Activated CD4-positive, alpha-beta T cell treated with anti-CD3 and anti-CD28 coated beads for 1 hour (primary cell): ENCODE results near the gene GUK1.

Source experiments
- DNase-seq: peaks from one replicate; pipeline ENCODE4 v3.0.0-alpha.2; 2020

The GUK1 gene

GRCh38 chr1:228150461-228151179 lies 10.5 kb downstream of the GUK1 start:
- no peak for DNase-seq

DNA sequence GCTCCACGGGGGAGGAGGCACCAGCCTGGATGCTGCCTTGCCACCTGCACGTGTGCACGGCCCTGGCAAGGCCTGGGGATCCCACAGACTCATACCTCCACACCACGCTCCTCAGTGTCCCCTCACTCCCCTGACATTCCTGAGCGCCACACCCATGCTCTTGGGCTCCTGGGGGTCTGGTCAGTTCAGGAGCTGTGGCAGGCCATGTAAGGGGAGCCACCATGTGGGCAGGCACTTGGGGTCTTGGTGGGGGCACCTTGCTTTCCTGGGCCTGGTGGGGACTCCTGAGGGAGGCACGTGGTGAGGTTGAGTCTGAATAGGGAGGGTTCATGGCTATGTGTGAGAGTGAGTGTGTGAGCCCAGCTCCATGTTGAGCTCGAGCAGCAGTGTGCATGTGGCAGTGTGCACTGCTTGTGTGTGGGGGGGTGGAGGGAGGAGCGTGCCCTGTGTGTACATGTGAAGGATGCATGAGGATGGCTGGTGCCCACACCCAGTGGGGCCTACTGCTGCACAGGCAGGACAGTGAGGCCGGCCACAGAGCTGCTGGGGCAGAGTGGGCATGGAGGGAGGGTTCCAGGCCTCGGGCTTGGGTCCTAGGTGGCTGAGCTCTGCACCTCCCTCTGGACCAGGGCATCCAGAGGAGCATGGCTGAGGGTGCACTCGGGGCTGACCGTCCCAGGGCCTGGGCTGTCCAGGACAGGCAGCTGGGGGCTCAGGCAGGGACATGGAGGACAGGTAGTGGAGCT lies 11.3 kb downstream of the GUK1 start:
- DNase-seq = no peak

GRCh38 chr1:228152097-228152917 lies 12.2 kb downstream of the GUK1 start:
- DNase-seq = no peak

- no peak for DNase-seq
Observed at GRCh38 chr1:228152918-228153258, 12.8 kb downstream of the GUK1 start.

GRCh38 chr1:228154021-228154669 lies 14.1 kb downstream of the GUK1 start:
- no peak for DNase-seq

GRCh38 chr1:228154670-228155571 lies 14.8 kb downstream of the GUK1 start:
- DNase-seq = no peak

DNA sequence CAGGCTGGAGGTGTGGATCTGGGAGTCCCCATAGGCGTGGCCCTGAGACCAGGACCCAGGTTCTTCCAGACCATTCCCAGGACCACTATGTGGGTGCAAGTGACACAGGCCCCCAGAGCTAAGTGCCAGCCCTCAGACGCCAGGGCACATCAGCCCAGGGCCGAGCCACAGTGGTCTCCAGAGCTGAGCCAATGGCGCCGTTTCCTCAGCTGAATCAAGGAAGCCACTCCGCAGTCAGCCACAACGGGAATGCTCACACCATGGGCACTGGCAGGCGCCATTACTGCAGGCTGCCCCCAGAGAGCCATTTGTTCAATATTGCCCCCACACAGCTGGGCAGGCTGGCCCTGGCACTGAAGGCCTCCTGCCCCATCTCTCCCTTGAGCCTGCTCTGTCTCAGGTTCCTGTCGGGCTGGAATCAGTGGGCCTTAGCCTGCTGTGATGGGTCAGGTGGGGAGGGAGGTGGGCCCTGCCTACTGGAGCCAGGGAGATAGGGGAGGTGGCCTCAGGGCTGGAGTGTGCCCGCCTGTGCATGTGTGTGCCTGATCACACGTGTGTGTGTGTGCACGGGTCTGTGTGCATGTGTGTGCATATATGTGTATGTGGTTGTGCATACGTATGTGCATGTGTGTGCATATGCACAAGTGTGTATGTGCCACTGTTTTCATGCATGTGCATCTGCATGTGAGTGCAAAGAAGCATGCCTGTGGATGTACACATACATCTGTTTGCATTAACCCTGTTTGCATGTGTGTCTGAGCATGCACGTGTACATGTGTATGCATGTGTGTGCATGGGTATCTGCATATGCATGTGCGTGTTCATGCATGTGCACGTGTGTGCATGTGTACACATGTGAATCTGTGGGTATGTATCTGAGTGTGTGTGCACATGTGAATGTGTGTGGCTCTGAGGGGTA lies 15.8 kb downstream of the GUK1 start:
- no peak for DNase-seq

DNA sequence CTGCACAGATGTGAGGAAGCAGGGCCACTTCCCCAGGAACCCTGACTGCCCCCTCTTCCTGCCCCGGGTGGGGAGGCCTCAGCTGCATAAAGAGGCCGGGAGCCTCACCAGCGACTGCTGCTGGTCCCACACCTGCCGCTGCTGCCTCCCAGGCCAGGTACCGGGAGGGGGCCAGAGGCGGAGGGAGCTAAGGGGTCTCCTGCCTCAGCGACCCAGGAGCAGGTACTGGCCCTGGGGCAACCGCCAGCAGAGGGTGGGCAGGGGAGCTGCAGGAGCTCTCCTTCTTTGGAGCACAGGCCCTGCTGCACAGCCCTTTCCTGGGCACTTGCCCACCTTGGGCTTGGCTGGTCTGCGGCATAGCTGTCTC lies 16.4 kb downstream of the GUK1 start:
- no peak for DNase-seq

DNA sequence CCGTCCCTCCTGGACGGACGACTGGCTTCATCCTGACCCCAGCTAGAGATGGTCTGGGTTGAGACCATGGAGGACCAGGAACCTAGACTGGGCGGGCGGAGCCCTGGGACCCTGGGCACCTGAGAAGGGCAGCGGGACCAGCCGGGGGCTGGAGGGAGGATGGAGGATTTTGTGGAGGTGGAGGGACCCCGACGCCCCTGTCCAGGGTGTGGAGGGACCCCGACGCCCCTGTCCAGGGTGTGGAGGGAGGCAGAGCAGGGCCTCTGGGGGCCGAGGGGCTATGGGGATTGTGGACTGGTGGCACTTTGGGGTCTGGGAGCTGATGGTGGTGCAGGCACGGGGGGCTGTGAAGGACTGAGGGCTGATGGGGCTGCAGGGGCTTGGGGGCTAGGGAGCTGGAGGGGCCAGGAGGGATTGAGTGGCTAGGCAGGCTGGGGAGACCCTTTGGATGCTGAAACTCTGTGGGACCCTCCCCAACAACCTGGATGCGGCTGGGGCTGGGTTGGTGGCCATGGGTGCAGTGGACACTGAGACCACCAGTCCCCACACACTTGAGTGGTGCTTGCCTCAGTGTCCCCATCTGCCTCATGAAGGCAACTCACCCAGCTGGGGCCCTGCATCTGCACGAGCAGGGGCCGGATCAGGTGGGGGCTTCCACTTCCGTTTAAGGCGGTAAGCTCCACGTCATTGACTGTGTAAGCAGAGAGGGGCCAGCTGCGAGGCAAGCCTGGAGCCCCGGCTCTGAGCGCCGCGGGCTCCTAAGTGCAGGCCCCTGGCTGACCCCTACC lies 17.1 kb downstream of the GUK1 start:
- no peak for DNase-seq

DNA sequence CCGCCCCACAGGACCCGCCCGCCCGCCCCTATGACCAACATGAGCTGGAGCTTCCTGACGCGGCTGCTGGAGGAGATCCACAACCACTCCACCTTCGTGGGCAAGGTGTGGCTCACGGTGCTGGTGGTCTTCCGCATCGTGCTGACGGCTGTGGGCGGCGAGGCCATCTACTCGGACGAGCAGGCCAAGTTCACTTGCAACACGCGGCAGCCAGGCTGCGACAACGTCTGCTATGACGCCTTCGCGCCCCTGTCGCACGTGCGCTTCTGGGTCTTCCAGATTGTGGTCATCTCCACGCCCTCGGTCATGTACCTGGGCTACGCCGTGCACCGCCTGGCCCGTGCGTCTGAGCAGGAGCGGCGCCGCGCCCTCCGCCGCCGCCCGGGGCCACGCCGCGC lies 17.6 kb downstream of the GUK1 start:
- DNase-seq = no peak

DNA sequence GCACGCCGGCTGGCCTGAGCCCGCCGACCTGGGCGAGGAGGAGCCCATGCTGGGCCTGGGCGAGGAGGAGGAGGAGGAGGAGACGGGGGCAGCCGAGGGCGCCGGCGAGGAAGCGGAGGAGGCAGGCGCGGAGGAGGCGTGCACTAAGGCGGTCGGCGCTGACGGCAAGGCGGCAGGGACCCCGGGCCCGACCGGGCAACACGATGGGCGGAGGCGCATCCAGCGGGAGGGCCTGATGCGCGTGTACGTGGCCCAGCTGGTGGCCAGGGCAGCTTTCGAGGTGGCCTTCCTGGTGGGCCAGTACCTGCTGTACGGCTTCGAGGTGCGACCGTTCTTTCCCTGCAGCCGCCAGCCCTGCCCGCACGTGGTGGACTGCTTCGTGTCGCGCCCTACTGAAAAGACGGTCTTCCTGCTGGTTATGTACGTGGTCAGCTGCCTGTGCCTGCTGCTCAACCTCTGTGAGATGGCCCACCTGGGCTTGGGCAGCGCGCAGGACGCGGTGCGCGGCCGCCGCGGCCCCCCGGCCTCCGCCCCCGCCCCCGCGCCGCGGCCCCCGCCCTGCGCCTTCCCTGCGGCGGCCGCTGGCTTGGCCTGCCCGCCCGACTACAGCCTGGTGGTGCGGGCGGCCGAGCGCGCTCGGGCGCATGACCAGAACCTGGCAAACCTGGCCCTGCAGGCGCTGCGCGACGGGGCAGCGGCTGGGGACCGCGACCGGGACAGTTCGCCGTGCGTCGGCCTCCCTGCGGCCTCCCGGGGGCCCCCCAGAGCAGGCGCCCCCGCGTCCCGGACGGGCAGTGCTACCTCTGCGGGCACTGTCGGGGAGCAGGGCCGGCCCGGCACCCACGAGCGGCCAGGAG lies 18.3 kb downstream of the GUK1 start:
- DNase-seq = no peak

DNA sequence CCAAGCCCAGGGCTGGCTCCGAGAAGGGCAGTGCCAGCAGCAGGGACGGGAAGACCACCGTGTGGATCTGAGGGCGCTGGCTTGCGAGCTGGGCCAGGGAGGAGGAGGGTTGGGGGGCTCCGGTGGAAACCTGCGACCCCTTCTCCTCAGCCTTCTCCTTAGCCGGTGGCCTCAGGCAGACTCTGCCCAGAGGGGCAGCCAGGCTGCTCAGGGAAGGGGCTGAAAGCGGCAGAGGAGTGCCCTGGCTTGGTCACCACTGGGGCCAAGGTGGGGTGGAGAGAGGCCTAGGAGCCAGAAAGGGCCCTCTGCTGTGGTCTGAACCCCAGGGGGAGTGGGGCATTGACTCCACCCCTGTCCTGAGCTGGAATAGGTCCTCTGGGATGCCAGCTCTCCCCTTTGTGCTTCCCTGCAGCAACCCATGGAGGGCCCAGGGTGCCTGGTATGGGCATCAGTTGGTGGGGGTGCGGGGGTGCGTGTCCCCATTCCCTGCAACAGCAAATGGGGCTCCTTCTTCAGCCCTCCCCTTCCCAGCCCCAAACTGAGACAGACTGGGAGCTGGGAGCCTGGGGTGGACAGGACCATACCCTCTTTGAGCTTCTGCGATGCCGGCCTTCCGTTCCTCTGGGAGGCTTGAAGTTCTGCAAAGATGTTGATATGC lies 19.1 kb downstream of the GUK1 start:
- no peak for DNase-seq

- no peak for DNase-seq
Observed at GRCh38 chr1:228160201-228160761, 20.2 kb downstream of the GUK1 start.

DNA sequence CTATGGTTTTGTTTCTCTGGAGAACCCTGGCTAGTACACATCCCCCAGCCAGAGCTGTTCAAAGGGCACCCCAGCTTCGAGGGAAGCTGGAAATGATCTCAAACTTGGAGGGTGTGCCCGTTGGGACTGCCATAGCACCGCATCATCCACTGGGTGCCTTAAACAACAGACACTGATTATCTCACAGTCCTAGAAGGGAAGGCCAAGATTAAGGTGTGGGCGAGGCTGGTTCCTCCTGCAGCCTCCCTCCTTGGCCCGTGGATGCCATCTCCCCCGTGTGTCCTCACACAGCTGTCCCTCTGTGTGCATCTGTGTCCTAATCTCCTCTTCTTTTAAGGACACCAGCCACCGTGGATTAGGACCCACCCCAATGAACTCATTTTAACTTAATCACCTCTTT lies 21.3 kb downstream of the GUK1 start:
- DNase-seq = no peak

DNA sequence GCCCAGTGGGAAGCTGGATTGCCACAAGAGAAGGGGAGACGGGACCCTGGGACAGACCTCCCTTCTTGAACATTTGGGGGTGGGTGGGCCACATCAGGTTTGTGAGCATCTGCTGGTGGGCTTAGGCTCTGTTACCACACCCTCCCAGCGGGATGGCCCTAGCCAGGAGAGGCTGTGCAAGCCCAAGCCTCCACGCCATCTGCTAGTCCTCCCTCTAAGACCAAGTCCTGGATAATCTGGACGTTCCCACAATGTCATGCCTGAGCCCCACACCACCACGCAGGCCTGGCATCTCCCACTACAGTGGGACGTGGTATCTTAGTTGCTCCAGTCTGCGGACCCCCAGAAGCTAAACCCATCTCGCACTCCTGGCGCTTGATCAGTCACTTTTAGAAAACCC lies 21.8 kb downstream of the GUK1 start:
- no peak for DNase-seq

- DNase-seq = no peak
Observed at GRCh38 chr1:228162286-228163006, 22.4 kb downstream of the GUK1 start.

GRCh38 chr1:228163007-228163753 lies 23.1 kb downstream of the GUK1 start:
- DNase-seq = no peak
